ENCODE data around the gene RAB7A. TPM values are rescaled to one million over a fixed set of nuclear protein-coding genes. Genes with fewer than 3 reads are reported as not detected.
A peak's percentile ranks its signal among the peaks of the same experiment; 100 is the strongest.

Gene RAB7A
- total and polyA plus RNA-seq, 10 of the 15 experiments (the other 5 are each of a cell fraction or from before 2014, with no cell fraction given): 40.3 to 212 (median 160) TPM

DNA sequence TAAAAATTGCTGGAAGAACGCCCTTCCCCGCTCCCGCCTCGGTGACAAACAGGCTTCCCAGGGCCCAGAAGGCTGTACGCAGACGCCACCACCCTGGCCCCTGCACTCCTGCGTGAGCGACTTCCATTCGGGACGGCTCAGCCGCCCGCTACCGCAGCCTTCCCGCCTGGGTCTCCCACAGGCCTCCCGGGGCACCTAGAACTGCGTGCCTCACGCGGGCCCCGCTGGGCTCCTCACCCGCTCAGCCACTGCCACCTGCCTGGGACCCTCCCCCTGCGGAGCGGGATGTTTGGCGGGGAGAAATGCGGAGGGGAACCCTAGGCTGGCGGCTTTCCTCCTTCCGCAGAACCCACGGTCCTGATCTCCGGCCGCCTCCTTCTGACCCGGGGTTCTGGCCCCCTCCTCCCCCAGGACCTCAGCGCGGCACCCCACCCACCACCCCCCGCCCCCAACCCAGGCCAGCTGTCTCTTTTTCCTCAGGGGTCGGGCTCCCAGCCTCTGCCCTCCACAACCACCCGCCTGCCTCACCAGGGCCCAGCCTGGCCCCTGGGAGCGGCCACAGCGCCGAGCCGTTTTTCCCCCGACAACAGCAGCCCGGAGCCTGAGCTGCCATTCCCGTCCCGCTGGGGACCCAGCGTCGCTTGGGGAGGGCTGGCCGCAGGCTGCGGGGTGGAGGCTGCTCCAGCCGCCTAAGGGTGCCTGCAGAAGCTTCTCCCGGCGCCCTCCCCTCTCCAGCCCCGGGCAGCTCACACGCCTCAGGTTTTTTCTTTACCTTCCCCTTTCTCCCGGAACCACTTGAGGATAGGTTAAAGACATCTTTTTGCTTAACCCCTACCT lies 27.6 kb upstream of the RAB7A start:
- intact Hi-C loops (cut with micrococcal nuclease; ENCODE audit: unreplicated experiment) (no loop called here), in situ Hi-C loops (cut with MboI) (no loop called here)
- no peaks in the 10 kb centered on the region for H3K4me1 ChIP-seq (ENCODE audit: control insufficient read depth, insufficient read depth, low read length)
- FAIRE-seq (no peak), DNase-seq (ENCODE audit: low read depth, low spot score) (no peak), ATAC-seq (peak; percentile 41)
- H3K36me3 ChIP-seq (ENCODE audit: control insufficient read depth in 2 of 2, insufficient read depth in 2 of 2, low read length in 1 of 2): no peaks in the 10 kb centered on the region
- no peaks in the 10 kb centered on the region for H3K79me2 ChIP-seq (ENCODE audit: control insufficient read depth, insufficient read depth, low read length)
- H3K9me3 ChIP-seq (replicated peaks; ENCODE audit: control insufficient read depth, insufficient read depth, low read length): no peaks in the 10 kb centered on the region
- ChIA-PET POLR2A (no interaction called here), CTCF (no interaction called here), SMC1A (ENCODE audit: uncharacterized antibody, unreplicated experiment) (interaction anchor here (1.0 to 1.1 kb wide), 2 partner anchors 10 to 69 kb away, joined by 3 read pairs; no protein-coding TSS in a partner anchor), RAD21 (ENCODE audit: unreplicated experiment) (no interaction called here)
- H3K9ac ChIP-seq (ENCODE audit: control insufficient read depth, insufficient read depth, low read length): no peak overlapping the region
- no peaks in the 10 kb centered on the region for H4K20me1 ChIP-seq (ENCODE audit: control insufficient read depth, insufficient read depth)
- H3K4me3 ChIP-seq: peak overlapping the region; percentile 53; the same call in 1 of the 2 replicates
- 25% methylated on average over 41 of the region's 53 CpGs for WGBS (ENCODE audit: insufficient coverage, insufficient replicate concordance, low lambda C conversion rate, missing lambda C conversion rate)
- H2AFZ ChIP-seq (ENCODE audit: control insufficient read depth, low read depth, low read length): peak overlapping the region; percentile 80
- no TSS peak for BruUV-seq (replicated peaks)
- H3K27me3 ChIP-seq (replicated peaks in 1 of 2; ENCODE audit: control insufficient read depth in 2 of 2, insufficient read depth in 2 of 2, low read length in 1 of 2): 0 out of 4 replicates have a peak, but pooled peaks cover 0 to 4% of the 10 kb centered on the region in 2 experiments
- H3K27ac ChIP-seq (ENCODE audit: control insufficient read depth, insufficient read depth): no peak overlapping the region
- H3K4me2 ChIP-seq (ENCODE audit: control insufficient read depth, insufficient read depth): peak overlapping the region; percentile 81
- TF ChIP-seq GABPA (IDR thresholded peaks at IDR 0.05; ENCODE audit: low read depth): no peak
- no peak for TF ChIP-seq ZNF207 (IDR thresholded peaks at IDR 0.05; ENCODE audit: borderline replicate concordance)
- TF ChIP-seq CEBPB (IDR thresholded peaks at IDR 0.05; ENCODE audit: borderline replicate concordance in 1 of 2, low read depth in 2 of 2, low read length in 2 of 2): no peak
- no peak for TF ChIP-seq ZNF384 (IDR thresholded peaks at IDR 0.05; ENCODE audit: borderline replicate concordance, low read depth, low read length)
- no peak for TF ChIP-seq POLR2AphosphoS2 (IDR thresholded peaks at IDR 0.05; ENCODE audit: low read depth, low read length)
- TF ChIP-seq IRF4 (IDR thresholded peaks at IDR 0.05; ENCODE audit: low read depth, low read length): no peak
- TF ChIP-seq, protein P1, sequence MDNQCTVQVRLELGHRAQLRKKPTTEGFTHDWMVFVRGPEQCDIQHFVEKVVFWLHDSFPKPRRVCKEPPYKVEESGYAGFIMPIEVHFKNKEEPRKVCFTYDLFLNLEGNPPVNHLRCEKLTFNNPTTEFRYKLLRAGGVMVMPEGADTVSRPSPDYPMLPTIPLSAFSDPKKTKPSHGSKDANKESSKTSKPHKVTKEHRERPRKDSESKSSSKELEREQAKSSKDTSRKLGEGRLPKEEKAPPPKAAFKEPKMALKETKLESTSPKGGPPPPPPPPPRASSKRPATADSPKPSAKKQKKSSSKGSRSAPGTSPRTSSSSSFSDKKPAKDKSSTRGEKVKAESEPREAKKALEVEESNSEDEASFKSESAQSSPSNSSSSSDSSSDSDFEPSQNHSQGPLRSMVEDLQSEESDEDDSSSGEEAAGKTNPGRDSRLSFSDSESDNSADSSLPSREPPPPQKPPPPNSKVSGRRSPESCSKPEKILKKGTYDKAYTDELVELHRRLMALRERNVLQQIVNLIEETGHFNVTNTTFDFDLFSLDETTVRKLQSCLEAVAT (IDR thresholded peaks at IDR 0.05): no peak
- no peak for TF ChIP-seq YY1 (IDR thresholded peaks at IDR 0.05; ENCODE audit: low read depth, low read length)
- TF ChIP-seq, protein P2, sequence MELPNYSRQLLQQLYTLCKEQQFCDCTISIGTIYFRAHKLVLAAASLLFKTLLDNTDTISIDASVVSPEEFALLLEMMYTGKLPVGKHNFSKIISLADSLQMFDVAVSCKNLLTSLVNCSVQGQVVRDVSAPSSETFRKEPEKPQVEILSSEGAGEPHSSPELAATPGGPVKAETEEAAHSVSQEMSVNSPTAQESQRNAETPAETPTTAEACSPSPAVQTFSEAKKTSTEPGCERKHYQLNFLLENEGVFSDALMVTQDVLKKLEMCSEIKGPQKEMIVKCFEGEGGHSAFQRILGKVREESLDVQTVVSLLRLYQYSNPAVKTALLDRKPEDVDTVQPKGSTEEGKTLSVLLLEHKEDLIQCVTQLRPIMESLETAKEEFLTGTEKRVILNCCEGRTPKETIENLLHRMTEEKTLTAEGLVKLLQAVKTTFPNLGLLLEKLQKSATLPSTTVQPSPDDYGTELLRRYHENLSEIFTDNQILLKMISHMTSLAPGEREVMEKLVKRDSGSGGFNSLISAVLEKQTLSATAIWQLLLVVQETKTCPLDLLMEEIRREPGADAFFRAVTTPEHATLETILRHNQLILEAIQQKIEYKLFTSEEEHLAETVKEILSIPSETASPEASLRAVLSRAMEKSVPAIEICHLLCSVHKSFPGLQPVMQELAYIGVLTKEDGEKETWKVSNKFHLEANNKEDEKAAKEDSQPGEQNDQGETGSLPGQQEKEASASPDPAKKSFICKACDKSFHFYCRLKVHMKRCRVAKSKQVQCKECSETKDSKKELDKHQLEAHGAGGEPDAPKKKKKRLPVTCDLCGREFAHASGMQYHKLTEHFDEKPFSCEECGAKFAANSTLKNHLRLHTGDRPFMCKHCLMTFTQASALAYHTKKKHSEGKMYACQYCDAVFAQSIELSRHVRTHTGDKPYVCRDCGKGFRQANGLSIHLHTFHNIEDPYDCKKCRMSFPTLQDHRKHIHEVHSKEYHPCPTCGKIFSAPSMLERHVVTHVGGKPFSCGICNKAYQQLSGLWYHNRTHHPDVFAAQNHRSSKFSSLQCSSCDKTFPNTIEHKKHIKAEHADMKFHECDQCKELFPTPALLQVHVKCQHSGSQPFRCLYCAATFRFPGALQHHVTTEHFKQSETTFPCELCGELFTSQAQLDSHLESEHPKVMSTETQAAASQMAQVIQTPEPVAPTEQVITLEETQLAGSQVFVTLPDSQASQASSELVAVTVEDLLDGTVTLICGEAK (IDR thresholded peaks at IDR 0.05; ENCODE audit: borderline replicate concordance): no peak
- no peak for TF ChIP-seq SKIL (IDR thresholded peaks at IDR 0.05; ENCODE audit: low read depth, poor library complexity, severe bottlenecking)

All from GM12878 (cell line).